ENCODE measurements around the gene IRF4.

Gene IRF4

DNA sequence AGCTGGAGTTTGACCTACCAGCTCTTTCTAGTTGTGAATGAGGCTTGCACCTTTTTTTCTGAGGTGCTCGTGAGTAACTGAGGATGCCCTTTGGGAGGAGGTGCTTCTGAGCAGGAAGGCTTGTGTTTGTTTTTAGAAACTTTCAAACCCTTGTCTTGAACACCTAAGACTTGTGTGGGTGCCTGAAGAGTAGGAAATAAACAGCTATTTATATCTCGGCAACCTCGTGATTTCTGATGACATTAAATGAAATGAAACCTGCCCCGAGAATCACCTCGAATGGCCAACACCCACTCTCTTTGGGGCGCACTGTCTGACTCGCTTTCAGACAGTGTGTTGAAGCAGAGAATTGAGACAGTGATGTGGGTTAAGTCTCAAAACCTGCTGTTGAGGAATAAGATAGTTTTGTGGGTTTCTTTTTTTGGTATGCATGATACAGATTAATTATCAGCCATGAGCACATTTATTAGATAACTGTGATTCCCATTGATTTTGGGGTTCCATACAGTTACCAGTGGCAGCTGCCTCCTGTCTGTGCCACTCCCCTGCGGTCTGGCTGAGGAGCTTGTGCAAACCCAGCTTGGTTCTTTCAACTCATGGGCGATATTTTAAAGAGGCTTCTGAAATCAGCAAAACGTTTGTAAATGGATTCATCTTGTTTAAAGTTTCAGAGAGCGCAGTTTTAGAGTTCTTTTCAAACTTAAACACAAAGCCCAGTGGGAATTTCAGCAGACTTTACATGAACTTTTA, 8.4 kb downstream of the IRF4 start:
- peak; percentile 57 for DNase-seq

DNA sequence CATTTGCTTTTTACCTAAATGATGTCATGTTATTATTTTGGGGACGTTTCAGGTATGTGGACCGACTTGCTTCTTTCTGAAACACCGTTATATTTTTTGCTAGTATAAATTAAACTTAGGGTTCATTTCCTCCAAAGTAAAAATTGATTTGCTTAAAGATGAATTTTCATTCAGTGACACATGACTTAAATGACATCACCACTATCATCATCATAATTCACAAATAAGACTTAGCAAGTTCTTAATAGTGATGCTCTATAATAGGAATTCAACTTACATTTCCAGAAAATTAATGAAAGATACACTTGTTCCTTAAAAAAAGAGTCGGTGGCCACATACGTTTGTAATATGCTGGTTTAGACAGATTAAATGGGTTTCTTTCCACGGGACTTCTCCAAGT, 9.3 kb downstream of the IRF4 start:
- DNase-seq, result no peak

- DNase-seq, result no peak
Observed at GRCh38 chr6:401239-401993, 9.9 kb downstream of the IRF4 start.

DNA sequence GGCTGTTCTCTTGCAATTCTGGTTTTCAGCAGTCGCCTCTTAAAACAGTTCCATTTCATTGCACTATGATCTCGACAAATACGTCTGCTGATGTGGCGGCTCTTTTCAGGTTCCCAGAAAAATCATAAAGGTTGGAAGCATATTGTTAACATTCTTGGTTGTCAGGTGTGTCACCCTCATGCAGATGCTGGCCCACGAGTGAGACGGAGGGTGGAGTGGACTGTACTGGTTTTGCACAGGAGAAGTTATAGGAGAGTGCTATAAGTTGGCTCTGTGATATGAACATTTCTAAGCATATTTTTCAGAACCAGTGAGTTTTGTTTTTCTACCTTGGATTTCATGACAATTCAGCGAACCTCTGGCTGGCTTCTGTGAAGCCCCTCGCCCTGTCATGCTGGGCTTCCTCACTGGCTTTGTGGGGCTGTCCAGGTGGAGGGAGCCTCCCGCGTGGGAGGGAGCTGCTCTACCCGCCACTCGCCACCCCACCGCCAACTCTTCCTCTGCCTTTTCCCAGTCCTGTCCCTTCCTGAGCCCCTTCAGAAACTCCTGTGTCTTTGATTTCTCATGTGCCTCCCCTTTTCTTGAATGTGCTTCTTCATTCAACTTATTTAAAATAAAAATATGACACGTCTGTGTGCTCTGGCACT, 10.6 kb downstream of the IRF4 start:
- no peak for DNase-seq

DNA sequence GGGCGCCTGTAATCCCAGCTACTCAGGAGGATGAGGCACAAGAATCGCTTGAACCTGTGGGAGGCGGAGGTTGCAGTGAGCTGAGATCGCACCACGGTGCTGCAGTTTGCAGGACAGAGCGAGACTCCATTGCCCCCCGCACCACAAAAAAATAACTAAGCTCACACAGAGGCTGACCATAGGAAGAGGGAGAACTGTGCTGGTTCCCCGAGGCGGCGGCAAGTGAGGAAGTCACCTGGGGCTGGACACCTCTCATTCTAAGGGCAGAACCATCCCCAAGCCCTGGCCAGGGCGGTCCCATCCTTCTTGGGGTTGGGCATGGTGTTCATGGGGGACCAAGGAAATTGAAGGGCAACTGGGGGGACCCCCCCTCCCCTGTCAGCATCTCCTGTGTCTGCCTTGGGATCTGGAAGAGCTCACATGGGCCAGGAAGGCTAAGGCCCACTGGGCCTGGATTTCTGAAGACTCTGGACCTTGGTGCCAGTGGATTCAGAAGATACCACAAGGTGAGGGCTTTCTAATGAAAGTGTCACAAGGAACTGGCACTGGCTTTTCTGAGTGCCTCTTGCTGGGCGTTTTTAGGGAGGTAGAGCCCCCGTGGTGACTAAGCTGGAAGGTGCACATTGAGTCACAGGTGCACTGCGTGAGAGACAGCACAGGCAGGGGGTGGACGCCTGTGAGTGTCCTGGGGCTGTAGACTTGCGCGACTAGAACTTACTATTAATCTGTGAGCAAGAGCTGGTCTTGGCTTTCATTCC, 11.5 kb downstream of the IRF4 start:
- DNase-seq, result peak; percentile 74

- peak; percentile 25 for DNase-seq
Observed at GRCh38 chr6:403659-404655, 12.4 kb downstream of the IRF4 start.

GRCh38 chr6:404685-405423, 13.3 kb downstream of the IRF4 start:
- no peak for DNase-seq

DNA sequence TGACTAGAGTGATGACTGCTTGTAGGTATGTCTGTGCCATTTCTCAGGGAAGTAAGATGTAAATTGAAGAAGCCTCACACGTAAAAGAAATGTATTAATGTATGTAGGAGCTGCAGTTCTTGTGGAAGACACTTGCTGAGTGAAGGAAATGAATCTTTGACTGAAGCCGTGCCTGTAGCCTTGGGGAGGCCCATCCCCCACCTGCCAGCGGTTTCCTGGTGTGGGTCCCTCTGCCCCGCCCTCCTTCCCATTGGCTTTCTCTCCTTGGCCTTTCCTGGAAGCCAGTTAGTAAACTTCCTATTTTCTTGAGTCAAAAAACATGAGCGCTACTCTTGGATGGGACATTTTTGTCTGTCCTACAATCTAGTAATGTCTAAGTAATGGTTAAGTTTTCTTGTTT, 16.6 kb downstream of the IRF4 start:
- no peak for DNase-seq

DNA sequence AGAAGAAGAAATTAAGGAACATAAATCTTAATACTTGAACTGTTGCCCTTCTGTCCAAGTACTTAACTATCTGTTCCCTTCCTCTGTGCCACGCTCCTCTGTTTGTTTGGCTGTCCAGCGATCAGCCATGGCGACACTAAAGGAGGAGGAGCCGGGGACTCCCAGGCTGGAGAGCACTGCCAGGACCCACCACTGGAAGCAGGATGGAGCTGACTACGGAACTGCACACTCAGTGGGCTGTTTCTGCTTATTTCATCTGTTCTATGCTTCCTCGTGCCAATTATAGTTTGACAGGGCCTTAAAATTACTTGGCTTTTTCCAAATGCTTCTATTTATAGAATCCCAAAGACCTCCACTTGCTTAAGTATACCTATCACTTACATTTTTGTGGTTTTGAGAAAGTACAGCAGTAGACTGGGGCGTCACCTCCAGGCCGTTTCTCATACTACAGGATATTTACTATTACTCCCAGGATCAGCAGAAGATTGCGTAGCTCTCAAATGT, 17.1 kb downstream of the IRF4 start:
- DNase-seq, result no peak

GRCh38 chr6:409370-409972, 17.9 kb downstream of the IRF4 start:
- DNase-seq, result no peak

- DNase-seq, result no peak
Observed at GRCh38 chr6:410555-411395, 19.2 kb downstream of the IRF4 start.

GRCh38 chr6:411402-412145, 20.0 kb downstream of the IRF4 start:
- DNase-seq, result no peak

DNA sequence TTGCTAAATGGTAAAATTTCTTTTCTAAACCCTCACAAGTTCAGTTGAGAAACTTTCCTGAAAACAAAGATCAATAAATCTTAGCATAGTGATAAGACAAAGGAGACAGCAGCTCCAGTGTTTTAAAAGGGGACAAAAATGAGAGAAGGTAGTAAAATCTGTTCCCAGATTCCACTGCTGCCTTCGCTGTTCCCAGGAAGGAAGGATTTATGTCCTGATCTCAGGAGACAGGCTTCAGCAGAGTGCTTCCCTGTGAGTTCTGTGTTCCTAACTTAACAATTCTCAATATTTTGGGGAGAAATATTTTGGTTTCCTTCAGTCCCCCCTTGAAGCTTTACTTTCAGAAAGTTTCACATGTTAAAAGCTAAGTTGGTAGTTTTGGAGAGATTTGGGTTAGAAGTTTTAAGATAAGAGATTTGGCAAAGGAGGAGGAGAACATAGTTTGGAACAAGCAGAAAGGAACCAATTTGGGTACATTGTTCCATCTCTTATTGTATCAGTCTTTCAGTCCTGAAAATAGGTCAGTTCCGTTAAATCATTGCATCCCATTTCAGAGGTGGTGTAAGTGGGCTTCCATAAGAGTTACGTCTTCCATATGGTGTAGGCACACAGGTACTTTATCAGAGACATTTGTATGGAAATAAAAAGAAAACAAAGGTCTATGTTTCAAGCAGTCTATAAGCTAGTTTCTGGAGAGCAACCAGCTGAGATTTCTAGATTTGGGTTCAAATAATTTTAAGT, 20.8 kb downstream of the IRF4 start:
- DNase-seq, result no peak

DNA sequence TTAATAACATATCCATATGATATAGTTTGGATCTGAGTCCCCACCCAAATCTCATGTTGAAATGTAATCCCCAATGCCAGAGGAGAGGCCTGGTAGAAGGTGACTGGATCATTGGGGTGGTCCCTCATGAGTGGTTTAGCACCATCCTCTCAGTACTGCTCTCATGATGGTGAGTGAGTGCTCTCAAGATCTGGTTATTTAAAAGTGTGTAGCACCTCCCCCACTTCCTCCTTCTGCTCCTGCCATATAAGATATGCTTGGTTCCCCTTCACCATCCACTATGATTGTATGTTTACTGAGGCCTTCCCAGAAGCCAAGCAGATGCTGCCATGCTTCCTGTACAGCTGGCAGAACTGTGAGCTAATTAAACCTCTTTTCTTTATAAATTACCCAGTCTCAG, 22.9 kb downstream of the IRF4 start:
- no peak for DNase-seq

DNA sequence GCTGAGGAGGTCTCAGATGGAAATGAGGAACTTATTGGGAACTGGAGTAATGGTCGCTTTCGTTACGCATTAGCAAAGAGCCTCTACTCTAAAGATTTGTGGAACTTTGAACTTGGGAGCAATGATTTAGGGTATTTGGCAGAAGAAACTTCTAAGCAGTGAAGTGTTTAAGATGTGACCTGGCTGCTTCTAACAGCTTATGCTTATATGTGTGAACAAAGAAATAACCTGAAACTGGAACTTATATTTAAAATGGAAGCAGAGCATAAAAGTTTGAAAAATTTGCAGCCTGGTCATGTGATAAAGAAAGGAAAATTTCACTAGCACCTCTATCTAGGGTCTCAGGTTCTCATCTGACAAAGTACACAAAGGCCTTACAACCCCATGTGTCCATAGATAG, 23.5 kb downstream of the IRF4 start:
- no peak for DNase-seq

DNA sequence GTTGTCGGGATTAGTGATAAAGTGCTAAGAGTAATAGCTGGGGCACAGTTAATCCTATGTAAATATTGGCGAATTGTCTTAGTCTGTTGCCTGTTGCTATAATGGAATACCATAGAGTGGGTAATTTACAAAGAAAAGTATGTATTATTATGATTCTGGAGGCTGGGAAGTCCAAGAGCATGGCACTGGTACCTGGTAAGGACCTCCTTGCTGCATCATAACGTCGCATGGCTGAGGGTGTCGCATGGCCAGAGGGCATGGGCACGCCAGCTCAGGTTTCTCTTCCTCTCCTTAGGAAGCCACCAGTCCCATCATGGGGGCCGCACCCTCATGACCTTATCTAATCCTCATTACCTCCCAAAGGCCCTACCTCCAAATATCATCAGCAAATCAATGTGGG, 29.7 kb downstream of the IRF4 start:
- DNase-seq, result no peak

- peak; percentile 67 for DNase-seq
Observed at GRCh38 chr6:422433-423054, 31.0 kb downstream of the IRF4 start.
